ENCODE results near the gene ZNF385B. TPM values are rescaled to one million over a fixed set of nuclear protein-coding genes. Genes with fewer than 3 reads are reported as not detected.
"Not testable (repeated sequence)": the region's sequence is repeated elsewhere in the genome, so short reads cannot be mapped to it uniquely, and the experiment has no call there.

Gene ZNF385B
- total RNA-seq: not detected

- Mint-ChIP-seq H3K27ac (no peak within 1 kb of the TSS), H3K27me3 (peaks cover 68% of the 10 kb centered on the region), H3K4me3 (peak within 1 kb of the TSS; percentile 67), H3K36me3 (no peaks in the 10 kb centered on the region), H3K4me1 (peaks cover 13% of the 10 kb centered on the region), H3K9me3 (no peaks in the 10 kb centered on the region)
- peak; percentile 31 for DNase-seq
- POLR2A ChIA-PET: no interaction called here
- ATAC-seq (ENCODE audit: low read depth): peak; percentile 42
Measured at GRCh38 chr2:179861416-179862067, at the start of gene ZNF385B. TSS of gene ZNF385B (minus strand) at chr2:179861612.

- Mint-ChIP-seq H3K27ac (no peak overlapping the region), H3K36me3 (no peaks in the 10 kb centered on the region), H3K27me3 (no peaks in the 10 kb centered on the region), H3K4me3 (no peak overlapping the region), H3K9me3 (no peaks in the 10 kb centered on the region), H3K4me1 (no peaks in the 10 kb centered on the region)
- no peak for ATAC-seq (ENCODE audit: low read depth)
- POLR2A ChIA-PET: no interaction called here
- DNase-seq: no peak
Measured at GRCh38 chr2:179910735-179911113, 49.3 kb upstream of the ZNF385B start.

GRCh38 chr2:179909845-179910734 is 48.7 kb upstream of the ZNF385B start:
- Mint-ChIP-seq H3K4me1 (no peaks in the 10 kb centered on the region), H3K36me3 (no peaks in the 10 kb centered on the region), H3K27me3 (no peaks in the 10 kb centered on the region), H3K4me3 (no peak overlapping the region), H3K27ac (no peak overlapping the region), H3K9me3 (no peaks in the 10 kb centered on the region)
- ATAC-seq (ENCODE audit: low read depth): no peak
- DNase-seq: no peak
- POLR2A ChIA-PET: interaction anchor here (0.6 kb wide), 1 partner anchor 48 kb away, joined by 4 read pairs; no protein-coding TSS in a partner anchor

- H3K27me3 Mint-ChIP-seq: peaks cover 6% of the 10 kb centered on the region
- DNase-seq: no peak
- no peak for ATAC-seq (ENCODE audit: low read depth)
- POLR2A ChIA-PET: no interaction called here
- no peaks in the 10 kb centered on the region for H3K4me1 Mint-ChIP-seq
- no peaks in the 10 kb centered on the region for H3K36me3 Mint-ChIP-seq
- H3K27ac Mint-ChIP-seq: no peak overlapping the region
- H3K9me3 Mint-ChIP-seq: no peaks in the 10 kb centered on the region
- no peak overlapping the region for H3K4me3 Mint-ChIP-seq
Measured at GRCh38 chr2:179900655-179901054, 39.2 kb upstream of the ZNF385B start.

GRCh38 chr2:179899666-179900065 is 38.3 kb upstream of the ZNF385B start:
- POLR2A ChIA-PET: no interaction called here
- Mint-ChIP-seq H3K4me1 (no peaks in the 10 kb centered on the region), H3K4me3 (no peak overlapping the region), H3K9me3 (no peaks in the 10 kb centered on the region), H3K27me3 (peaks cover 3% of the 10 kb centered on the region), H3K36me3 (no peaks in the 10 kb centered on the region), H3K27ac (no peak overlapping the region)
- ATAC-seq (ENCODE audit: low read depth) (no peak), DNase-seq (no peak)

- DNase-seq (no peak), ATAC-seq (ENCODE audit: low read depth) (peak; percentile 58)
- Mint-ChIP-seq H3K27ac (no peak overlapping the region), H3K27me3 (peaks cover 2% of the 10 kb centered on the region), H3K4me3 (no peak overlapping the region), H3K36me3 (no peaks in the 10 kb centered on the region), H3K4me1 (no peaks in the 10 kb centered on the region), H3K9me3 (no peaks in the 10 kb centered on the region)
- POLR2A ChIA-PET: no interaction called here
Measured at GRCh38 chr2:179898873-179899272, 37.5 kb upstream of the ZNF385B start.

GRCh38 chr2:179893616-179894015 is 32.2 kb upstream of the ZNF385B start:
- no peaks in the 10 kb centered on the region for H3K4me1 Mint-ChIP-seq
- peaks cover 6% of the 10 kb centered on the region for H3K9me3 Mint-ChIP-seq
- ATAC-seq (ENCODE audit: low read depth): no peak

GRCh38 chr2:179891237-179891636 is 29.8 kb upstream of the ZNF385B start:
- H3K4me1 Mint-ChIP-seq: no peaks in the 10 kb centered on the region
- no peak for ATAC-seq (ENCODE audit: low read depth)
- POLR2A ChIA-PET: no interaction called here

More at GRCh38 chr2:179893616-179894015, 32.2 kb upstream of the ZNF385B start:
- Mint-ChIP-seq H3K36me3 (no peaks in the 10 kb centered on the region), H3K27me3 (peaks cover 2% of the 10 kb centered on the region), H3K4me3 (no peak overlapping the region), H3K27ac (no peak overlapping the region)
- DNase-seq: no peak
- POLR2A ChIA-PET: no interaction called here

GRCh38 chr2:179890666-179891065 is 29.3 kb upstream of the ZNF385B start:
- no peak for DNase-seq
- ATAC-seq (ENCODE audit: low read depth): no peak
- POLR2A ChIA-PET: no interaction called here
- Mint-ChIP-seq H3K27me3 (no peaks in the 10 kb centered on the region), H3K27ac (no peak overlapping the region), H3K4me3 (no peak overlapping the region), H3K9me3 (peaks cover 8% of the 10 kb centered on the region), H3K36me3 (no peaks in the 10 kb centered on the region), H3K4me1 (no peaks in the 10 kb centered on the region)

More at GRCh38 chr2:179891237-179891636, 29.8 kb upstream of the ZNF385B start:
- DNase-seq: no peak
- peaks cover 8% of the 10 kb centered on the region for H3K9me3 Mint-ChIP-seq
- no peaks in the 10 kb centered on the region for H3K36me3 Mint-ChIP-seq
- peaks cover 2% of the 10 kb centered on the region for H3K27me3 Mint-ChIP-seq
- H3K4me3 Mint-ChIP-seq: no peak overlapping the region
- H3K27ac Mint-ChIP-seq: no peak overlapping the region

- H3K36me3 Mint-ChIP-seq; H3K4me3 Mint-ChIP-seq; H3K9me3 Mint-ChIP-seq; ATAC-seq (ENCODE audit: low read depth); H3K4me1 Mint-ChIP-seq; POLR2A ChIA-PET; H3K27me3 Mint-ChIP-seq; H3K27ac Mint-ChIP-seq; DNase-seq: not testable (repeated sequence)
Measured at GRCh38 chr2:179888642-179889041, 27.2 kb upstream of the ZNF385B start.

- POLR2A ChIA-PET: no interaction called here
- ATAC-seq (ENCODE audit: low read depth) (no peak), DNase-seq (no peak)
- no peak overlapping the region for H3K27ac Mint-ChIP-seq
- H3K4me3 Mint-ChIP-seq: no peak overlapping the region
- no peaks in the 10 kb centered on the region for H3K4me1 Mint-ChIP-seq
- peaks cover 3% of the 10 kb centered on the region for H3K27me3 Mint-ChIP-seq
- H3K36me3 Mint-ChIP-seq: no peaks in the 10 kb centered on the region
- H3K9me3 Mint-ChIP-seq: peaks cover 5% of the 10 kb centered on the region
Measured at GRCh38 chr2:179884193-179884592, 22.8 kb upstream of the ZNF385B start.

GRCh38 chr2:179882851-179883806 is 21.7 kb upstream of the ZNF385B start:
- POLR2A ChIA-PET: no interaction called here
- H3K4me1 Mint-ChIP-seq: no peaks in the 10 kb centered on the region
- H3K27ac Mint-ChIP-seq: no peak overlapping the region
- DNase-seq: no peak
- ATAC-seq (ENCODE audit: low read depth): no peak
- H3K4me3 Mint-ChIP-seq: no peak overlapping the region
- no peaks in the 10 kb centered on the region for H3K9me3 Mint-ChIP-seq
- peaks cover 3% of the 10 kb centered on the region for H3K27me3 Mint-ChIP-seq
- H3K36me3 Mint-ChIP-seq: no peaks in the 10 kb centered on the region

- no peaks in the 10 kb centered on the region for H3K9me3 Mint-ChIP-seq
- H3K4me1 Mint-ChIP-seq: no peaks in the 10 kb centered on the region
- DNase-seq (no peak), ATAC-seq (ENCODE audit: low read depth) (no peak)
- no peak overlapping the region for H3K27ac Mint-ChIP-seq
- no peak overlapping the region for H3K4me3 Mint-ChIP-seq
- POLR2A ChIA-PET: no interaction called here
- H3K27me3 Mint-ChIP-seq: peaks cover 3% of the 10 kb centered on the region
- no peaks in the 10 kb centered on the region for H3K36me3 Mint-ChIP-seq
Measured at GRCh38 chr2:179877601-179878364, 16.4 kb upstream of the ZNF385B start.

All from activated naive CD8-positive, alpha-beta T cell treated with anti-CD3 and anti-CD28 coated beads, Interleukin-2, amount 10 ng/mL, durations not matched to agents 7 days and 5 days (primary cell).